ENCODE measurements around the gene TPP1. TPM values are rescaled to one million over a fixed set of nuclear protein-coding genes. Genes with fewer than 3 reads are reported as not detected.
A peak's percentile ranks its signal among the peaks of the same experiment; 100 is the strongest.

Gene TPP1
- total and polyA plus RNA-seq, 2 of the 13 experiments (the other 11 are each of a cell fraction or from before 2014, with no cell fraction given): 13.9 to 74.6 TPM

DNA sequence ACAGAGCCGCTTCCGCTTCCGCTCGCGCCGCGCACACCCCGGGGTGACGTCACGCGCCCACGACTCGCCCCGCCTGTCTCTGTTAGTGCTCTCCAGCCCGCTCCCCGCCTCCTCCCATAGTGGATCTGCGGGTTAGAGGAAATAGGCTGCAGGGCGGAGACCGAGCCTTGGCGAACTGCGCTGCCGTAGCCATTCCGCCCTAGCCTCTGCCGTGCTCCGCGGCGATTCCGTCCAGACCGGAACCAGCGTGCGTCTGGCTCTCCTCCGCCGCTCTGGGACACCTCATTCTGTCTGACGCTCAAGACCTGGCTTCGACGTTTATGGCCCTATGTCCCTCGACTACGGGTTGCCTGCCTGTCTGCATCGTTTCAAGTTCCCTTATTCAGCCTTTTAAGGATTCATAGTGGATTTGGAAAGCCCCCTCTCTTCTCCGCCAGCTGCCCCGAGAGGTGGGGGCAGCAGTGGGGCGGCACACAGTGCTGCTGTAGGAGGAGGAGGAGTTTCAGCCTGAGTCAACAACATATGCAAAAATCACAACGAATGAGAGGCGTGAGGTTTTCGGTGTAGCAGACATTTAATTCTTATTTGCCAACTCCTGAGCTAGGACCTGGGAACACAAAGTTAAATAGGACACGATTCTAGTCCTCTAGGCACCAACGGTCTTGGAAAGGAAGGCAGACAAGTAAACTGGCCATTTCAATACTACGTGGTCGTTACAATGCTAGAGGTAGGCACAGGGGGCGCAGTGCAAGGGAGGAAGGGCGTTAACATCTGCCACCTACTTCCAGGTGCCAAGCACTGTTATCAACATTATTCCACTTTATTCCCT lies 6.8 kb downstream of the TPP1 start, which contains the start of gene TAF10 (continued):
- TF ChIP-seq ZBTB14 (CRISPR knock-in tag; IDR thresholded peaks at IDR 0.05) (no peak), TARDBP (CRISPR knock-in tag; IDR thresholded peaks at IDR 0.05) (peak; percentile 50; the same call in 1 of the 2 replicates), SP140L (CRISPR knock-in tag; IDR thresholded peaks at IDR 0.05; ENCODE audit: borderline replicate concordance) (peak; percentile 27; the same call in 1 of the 2 replicates), HMGA1 (CRISPR knock-in tag; conservative IDR thresholded peaks at IDR 0.05) (no peak), DMAP1 (CRISPR knock-in tag; IDR thresholded peaks at IDR 0.05) (peak; percentile 73; the same call in 1 of the 2 replicates), HIC2 (CRISPR knock-in tag; IDR thresholded peaks at IDR 0.05; ENCODE audit: low read depth) (peak; percentile 43; the same call in 1 of the 2 replicates), MIER3 (CRISPR knock-in tag; IDR thresholded peaks at IDR 0.05; ENCODE audit: borderline replicate concordance) (peak; percentile 46; the same call in 1 of the 2 replicates), CAMTA2 (CRISPR knock-in tag; IDR thresholded peaks at IDR 0.05; ENCODE audit: borderline replicate concordance) (peak; percentile 89; the same call in 1 of the 2 replicates), ZNF598 (CRISPR knock-in tag; IDR thresholded peaks at IDR 0.05; ENCODE audit: borderline replicate concordance) (no peak), ZNF761 (CRISPR knock-in tag; conservative IDR thresholded peaks at IDR 0.05) (peak; percentile 76; the same call in 1 of the 2 replicates), MED1 (CRISPR knock-in tag; IDR thresholded peaks at IDR 0.05) (peak; percentile 73), ZNF331 (CRISPR knock-in tag; IDR thresholded peaks at IDR 0.05) (peak; percentile 44; the same call in 1 of the 2 replicates), RARA (CRISPR knock-in tag; IDR thresholded peaks at IDR 0.05) (0 out of 2 replicates have a peak, but pooled peaks have one; percentile 11), RNF2 (conservative IDR thresholded peaks at IDR 0.05; ENCODE audit: low read depth) (peak; percentile 74; the same call in 1 of the 2 replicates), NONO (IDR thresholded peaks at IDR 0.05) (no peak), NONO (CRISPR knock-in tag; conservative IDR thresholded peaks at IDR 0.05) (peak; percentile 78; the same call in 1 of the 2 replicates), ZSCAN12 (CRISPR knock-in tag; IDR thresholded peaks at IDR 0.05) (no peak), SUZ12 (IDR thresholded peaks at IDR 0.05; ENCODE audit: low read depth, low read length) (no peak), NR1H2 (CRISPR knock-in tag; IDR thresholded peaks at IDR 0.05; ENCODE audit: borderline replicate concordance, low read depth) (peak; percentile 81; the same call in 1 of the 2 replicates), ZNF24 (IDR thresholded peaks at IDR 0.05) (no peak), ZNF574 (CRISPR knock-in tag; IDR thresholded peaks at IDR 0.05) (peak; percentile 95), ZNF792 (CRISPR knock-in tag; IDR thresholded peaks at IDR 0.05) (no peak; the same call in 1 of the 2 replicates), ZNF780A (CRISPR knock-in tag; IDR thresholded peaks at IDR 0.05) (no peak), CBFB (CRISPR knock-in tag; IDR thresholded peaks at IDR 0.05) (0 out of 2 replicates have a peak, but pooled peaks have one; percentile 34), REXO4 (CRISPR knock-in tag; IDR thresholded peaks at IDR 0.05; ENCODE audit: borderline replicate concordance) (no peak), ZFY (CRISPR knock-in tag; IDR thresholded peaks at IDR 0.05) (peak; percentile 58; the same call in 1 of the 2 replicates), PHF20 (CRISPR knock-in tag; IDR thresholded peaks at IDR 0.05) (peak; percentile 81)

Measured in HepG2 (cell line).